WTC11 (cell line): ENCODE results near the gene RGS17. TPM values are rescaled to one million over a fixed set of nuclear protein-coding genes. Genes with fewer than 3 reads are reported as not detected.

Experiments
- ATAC-seq: fragments of 200-7000 bp; cut with Tn5 transposase; 2 replicates; pipeline ENCODE4 v1.10.0; 2021; ENCODE audit warnings: mild to moderate bottlenecking, moderate library complexity
- CTCF ChIA-PET: fragments of 300-600 bp; sonication (Branson Sonifier 250); formaldehyde crosslinking; loops from one replicate; lab custom pipeline; 2021; ENCODE audit warnings: antibody characterized with exemption; lab: Charles Lee
- POLR2A ChIA-PET: fragments of 350-600 bp; sonication (Branson Sonifier 250); formaldehyde crosslinking; loops from one replicate; lab custom pipeline; 2021; ENCODE audit warnings: antibody characterized with exemption; lab: Charles Lee
- DNase-seq: peaks from one replicate; pipeline ENCODE4 v3.0.0; 2021; ENCODE audit warnings: low spot score
- H3K27ac Mint-ChIP-seq: 2 replicates; pipeline ENCODE4 v1.8.0; 2021; ENCODE audit warnings: mixed read lengths
- H3K27me3 Mint-ChIP-seq: 2 replicates; pipeline ENCODE4 v1.8.0; 2021; ENCODE audit warnings: low read depth, mild to moderate bottlenecking, moderate library complexity, mixed read lengths
- H3K36me3 Mint-ChIP-seq: 2 replicates; pipeline ENCODE4 v1.8.0; 2021; ENCODE audit warnings: mixed read lengths
- H3K4me1 Mint-ChIP-seq: 2 replicates; pipeline ENCODE4 v1.8.0; 2022; ENCODE audit warnings: mixed read lengths
- H3K4me3 Mint-ChIP-seq: 2 replicates; pipeline ENCODE4 v1.8.0; 2021; ENCODE audit warnings: mild to moderate bottlenecking, moderate library complexity, mixed read lengths
- H3K9me3 Mint-ChIP-seq: 2 replicates; pipeline ENCODE4 v1.8.0; 2021; ENCODE audit warnings: mixed read lengths
- AFF4 ChIP-seq: sonication (generic); formaldehyde crosslinking; IDR thresholded peaks from 2 replicates; pipeline ENCODE4 v1.8.1; 2023; ENCODE audit warnings: mild to moderate bottlenecking, missing genetic modification reagents, borderline replicate concordance
- CREB1 ChIP-seq: sonication (generic); formaldehyde crosslinking; IDR thresholded peaks from 2 replicates; pipeline ENCODE4 v1.8.0; 2023; ENCODE audit warnings: mild to moderate bottlenecking, missing genetic modification reagents
- E2F1 ChIP-seq: sonication (generic); formaldehyde crosslinking; IDR thresholded peaks from 2 replicates; pipeline ENCODE4 v1.8.0; 2022; ENCODE audit warnings: mild to moderate bottlenecking, missing genetic modification reagents
- KAT7 ChIP-seq: sonication (generic); formaldehyde crosslinking; IDR thresholded peaks from 2 replicates; pipeline ENCODE4 v1.8.1; 2023; ENCODE audit warnings: missing genetic modification reagents, mild to moderate bottlenecking, borderline replicate concordance
- MAX ChIP-seq: sonication (generic); formaldehyde crosslinking; IDR thresholded peaks from 2 replicates; pipeline ENCODE4 v1.8.0; 2022; ENCODE audit warnings: mild to moderate bottlenecking, missing genetic modification reagents
- NFYB ChIP-seq: sonication (generic); formaldehyde crosslinking; conservative IDR thresholded peaks from 2 replicates; pipeline ENCODE4 v1.8.0; 2022; ENCODE audit warnings: low read depth, missing genetic modification reagents
- SMAD3 ChIP-seq: sonication (generic); formaldehyde crosslinking; IDR thresholded peaks from 2 replicates; pipeline ENCODE4 v1.8.0; 2022; ENCODE audit warnings: missing genetic modification reagents, mild to moderate bottlenecking, borderline replicate concordance
- SMAD4 ChIP-seq: sonication (generic); formaldehyde crosslinking; IDR thresholded peaks from 2 replicates; pipeline ENCODE4 v1.8.0; 2022; ENCODE audit warnings: mild to moderate bottlenecking, missing genetic modification reagents
- SP1 ChIP-seq: sonication (generic); formaldehyde crosslinking; conservative IDR thresholded peaks from 2 replicates; pipeline ENCODE4 v1.8.1; 2022; ENCODE audit warnings: missing genetic modification reagents
- TCF7 ChIP-seq: sonication (generic); formaldehyde crosslinking; IDR thresholded peaks from 2 replicates; pipeline ENCODE4 v1.8.0; 2022; ENCODE audit warnings: mild to moderate bottlenecking, low read depth, missing genetic modification reagents, moderate library complexity
- ZNF138 ChIP-seq: sonication (generic); formaldehyde crosslinking; conservative IDR thresholded peaks from 2 replicates; pipeline ENCODE4 v1.8.1; 2022; ENCODE audit warnings: mild to moderate bottlenecking, moderate library complexity, missing genetic modification reagents
- ZNF281 ChIP-seq: sonication (generic); formaldehyde crosslinking; IDR thresholded peaks from 2 replicates; pipeline ENCODE4 v1.8.0; 2023; ENCODE audit warnings: mild to moderate bottlenecking, missing genetic modification reagents
- ZNF423 ChIP-seq: fragments of 250-450 bp; sonication (Bioruptor Pico); IDR thresholded peaks from 2 replicates; pipeline ENCODE4 v2.1.2; 2022; ENCODE audit warnings: mild to moderate bottlenecking, moderate library complexity
- ZNF425 ChIP-seq: fragments of 250-450 bp; sonication (Bioruptor Pico); conservative IDR thresholded peaks from 2 replicates; pipeline ENCODE4 v1.9.0; 2021; ENCODE audit warnings: mild to moderate bottlenecking
- ZSCAN18 ChIP-seq: fragments of 250-450 bp; sonication (Bioruptor Pico); IDR thresholded peaks from 2 replicates; pipeline ENCODE4 v2.1.2; 2022; ENCODE audit warnings: mild to moderate bottlenecking, moderate library complexity
- total RNA-seq: library from RNA; stranded (reverse); gene quantifications from 3 replicates; pipeline ENCODE4 v1.2.3, GENCODE V29; 2021

The RGS17 gene
- total RNA-seq, 1 experiment from 2014 or later: 9.3 TPM

DNA sequence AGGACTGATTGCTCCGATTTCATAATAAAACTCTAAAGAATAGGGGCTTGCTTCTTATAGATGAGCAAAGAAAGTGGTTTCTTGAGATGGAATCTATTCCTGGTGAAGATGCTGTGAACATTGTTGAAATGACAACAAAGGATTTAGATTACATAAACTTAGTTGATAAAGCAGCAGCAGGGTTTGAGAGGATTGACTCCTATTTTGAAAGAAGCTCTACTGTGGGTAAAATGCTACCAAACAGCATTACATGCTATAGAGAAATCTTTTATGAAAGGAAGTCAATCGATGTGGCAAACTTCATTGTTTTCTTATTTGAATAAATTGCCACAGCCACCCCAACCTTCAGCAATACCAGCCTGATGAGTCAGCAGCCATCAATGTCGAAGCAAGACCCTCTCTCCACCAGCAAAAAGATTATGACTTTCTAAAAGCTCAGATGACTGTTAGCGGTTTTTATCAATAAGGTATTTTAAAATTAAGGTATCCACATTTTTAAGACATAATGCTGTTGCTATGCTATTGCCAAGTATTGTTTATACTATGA is 115.9 kb downstream of the RGS17 start:
- H3K27ac Mint-ChIP-seq: no peak overlapping the region

More for the DNA sequence above, 115.9 kb downstream of the RGS17 start:
- Mint-ChIP-seq H3K4me3 (no peak overlapping the region), H3K27me3 (no peaks in the 10 kb centered on the region), H3K36me3 (0 out of 2 replicates have a peak, but pooled peaks cover 2% of the 10 kb centered on the region)
- POLR2A ChIA-PET: no interaction called here
- TF ChIP-seq ZNF138 (CRISPR knock-in tag) (no peak), CREB1 (CRISPR knock-in tag) (no peak), ZNF423 (no peak), SP1 (CRISPR knock-in tag) (no peak), KAT7 (no peak), MAX (CRISPR knock-in tag) (no peak), ZNF281 (CRISPR knock-in tag) (no peak), ZNF425 (CRISPR knock-in tag) (no peak), TCF7 (CRISPR knock-in tag) (no peak), AFF4 (CRISPR knock-in tag) (no peak), ZSCAN18 (CRISPR knock-in tag) (no peak), E2F1 (no peak), SMAD4 (no peak), SMAD3 (CRISPR knock-in tag) (no peak), NFYB (CRISPR knock-in tag) (no peak)
- TF ChIP-seq, all 79 proteins: peak for 0
- Mint-ChIP-seq H3K4me1 (no peaks in the 10 kb centered on the region), H3K9me3 (0 out of 2 replicates have a peak, but pooled peaks cover 3% of the 10 kb centered on the region)
- DNase-seq: no peak
- CTCF ChIA-PET: no interaction called here
- ATAC-seq: no peak
